PFSK-1 (cell line): ENCODE measurements around the gene SUCLG1.

Experiments used
- FOXP2 ChIP-seq: optimal IDR thresholded peaks from 2 replicates; pipeline ENCODE3; 2011; ENCODE audit warnings: borderline replicate concordance, control low read depth, inconsistent platforms; ENCODE audit not compliant: insufficient read depth; ENCODE audit errors: extremely low read length, extremely low read depth
- POLR2AphosphoS5 ChIP-seq: IDR thresholded peaks from 2 replicates; pipeline ENCODE4 v1.6.1; 2012; ENCODE audit warnings: low read depth, mild to moderate bottlenecking, control low read depth, low read length, moderate library complexity
- REST ChIP-seq, 2 experiments: IDR thresholded peaks; 2 replicates each; pipeline versions ENCODE4 v1.6.1 to v1.8.0; 2011 to 2012; ENCODE audit warnings: low read depth in 2 of 2, low read length in 2 of 2, control low read depth in 1 of 2, inconsistent platforms in 1 of 2, mild to moderate bottlenecking in 1 of 2, moderate library complexity in 1 of 2; ENCODE audit not compliant: insufficient read depth in 1 of 2
- SIN3A ChIP-seq: IDR thresholded peaks from 2 replicates; pipeline ENCODE4 v1.6.1; 2012; ENCODE audit warnings: mild to moderate bottlenecking, low read length, moderate library complexity, borderline replicate concordance; ENCODE audit not compliant: insufficient read depth
- TAF1 ChIP-seq: IDR thresholded peaks from 2 replicates; pipeline ENCODE4 v1.6.1; 2012; ENCODE audit warnings: low read length, control low read depth, borderline replicate concordance; ENCODE audit not compliant: insufficient read depth

Gene SUCLG1

GRCh38 chr2:84389794-84390193 lies 69.3 kb downstream of the SUCLG1 start:
- TF ChIP-seq POLR2AphosphoS5 = no peak
- TF ChIP-seq SIN3A = no peak

- TF ChIP-seq POLR2AphosphoS5 (no peak), SIN3A (no peak), TAF1 (no peak), REST (IDR thresholded peaks at IDR 0.05; ENCODE audit: insufficient read depth in 1 of 2, low read depth in 2 of 2, low read length in 2 of 2) (no peak)
These were observed 70.1 kb downstream of the SUCLG1 start for GRCh38 chr2:84388921-84389490.

GRCh38 chr2:84388133-84388532 lies 70.9 kb downstream of the SUCLG1 start:
- no peak for TF ChIP-seq POLR2AphosphoS5
- no peak for TF ChIP-seq TAF1
- no peak for TF ChIP-seq FOXP2
- no peak for TF ChIP-seq REST (IDR thresholded peaks at IDR 0.05; ENCODE audit: insufficient read depth in 1 of 2, low read depth in 2 of 2, low read length in 2 of 2)
- TF ChIP-seq SIN3A = no peak

GRCh38 chr2:84386336-84387040 lies 72.6 kb downstream of the SUCLG1 start:
- TF ChIP-seq POLR2AphosphoS5 (no peak), SIN3A (no peak), REST (IDR thresholded peaks at IDR 0.05; ENCODE audit: insufficient read depth in 1 of 2, low read depth in 2 of 2, low read length in 2 of 2) (no peak)

GRCh38 chr2:84383271-84383670 lies 75.8 kb downstream of the SUCLG1 start:
- TF ChIP-seq POLR2AphosphoS5 (no peak), TAF1 (no peak)

- no peak for TF ChIP-seq TAF1
- no peak for TF ChIP-seq REST (IDR thresholded peaks at IDR 0.05; ENCODE audit: insufficient read depth in 1 of 2, low read depth in 2 of 2, low read length in 2 of 2)
- no peak for TF ChIP-seq POLR2AphosphoS5
- no peak for TF ChIP-seq SIN3A
- no peak for TF ChIP-seq FOXP2
These were observed 78.2 kb downstream of the SUCLG1 start for GRCh38 chr2:84380875-84381274.
